C4-2B (cell line): ENCODE results near the gene PKHD1.

Source experiments
- ZFX ChIP-seq: fragments of 450-650 bp; IDR thresholded peaks from 2 replicates; pipeline ENCODE4 v1.6.1; 2017
- TF ChIP-seq, protein P1 (sequence below): fragments of 450-650 bp; conservative IDR thresholded peaks from 2 replicates; pipeline ENCODE4 v1.5.1; 2017; ENCODE audit warnings: mild to moderate bottlenecking

DNA sequence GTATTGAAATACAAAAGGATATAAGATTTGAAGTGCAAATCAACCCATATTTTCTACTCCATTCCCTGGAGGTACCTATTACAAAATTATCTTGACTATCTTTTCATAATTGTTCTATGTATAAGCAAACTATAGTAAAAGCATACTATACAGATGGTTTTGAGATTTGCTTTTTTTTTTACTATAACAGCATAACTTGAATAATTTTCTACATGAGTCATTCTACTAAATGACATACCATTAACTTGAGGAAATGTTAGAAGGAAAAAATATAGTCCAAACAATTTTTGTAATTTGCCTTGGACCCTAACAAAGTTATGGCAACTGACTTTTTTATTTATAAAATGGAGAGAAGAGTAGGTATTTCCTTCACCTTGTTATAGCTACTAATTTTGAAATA is 472.7 kb downstream of the PKHD1 start:
- TF ChIP-seq, protein P1, sequence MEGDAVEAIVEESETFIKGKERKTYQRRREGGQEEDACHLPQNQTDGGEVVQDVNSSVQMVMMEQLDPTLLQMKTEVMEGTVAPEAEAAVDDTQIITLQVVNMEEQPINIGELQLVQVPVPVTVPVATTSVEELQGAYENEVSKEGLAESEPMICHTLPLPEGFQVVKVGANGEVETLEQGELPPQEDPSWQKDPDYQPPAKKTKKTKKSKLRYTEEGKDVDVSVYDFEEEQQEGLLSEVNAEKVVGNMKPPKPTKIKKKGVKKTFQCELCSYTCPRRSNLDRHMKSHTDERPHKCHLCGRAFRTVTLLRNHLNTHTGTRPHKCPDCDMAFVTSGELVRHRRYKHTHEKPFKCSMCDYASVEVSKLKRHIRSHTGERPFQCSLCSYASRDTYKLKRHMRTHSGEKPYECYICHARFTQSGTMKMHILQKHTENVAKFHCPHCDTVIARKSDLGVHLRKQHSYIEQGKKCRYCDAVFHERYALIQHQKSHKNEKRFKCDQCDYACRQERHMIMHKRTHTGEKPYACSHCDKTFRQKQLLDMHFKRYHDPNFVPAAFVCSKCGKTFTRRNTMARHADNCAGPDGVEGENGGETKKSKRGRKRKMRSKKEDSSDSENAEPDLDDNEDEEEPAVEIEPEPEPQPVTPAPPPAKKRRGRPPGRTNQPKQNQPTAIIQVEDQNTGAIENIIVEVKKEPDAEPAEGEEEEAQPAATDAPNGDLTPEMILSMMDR = no peak
- TF ChIP-seq ZFX = no peak
